Fibroblast of villous mesenchyme (primary cell): ENCODE data around the gene EML6. TPM values are rescaled to one million over a fixed set of nuclear protein-coding genes. Genes with fewer than 3 reads are reported as not detected.

ENCODE experiments used
- DNase-seq: peaks from one replicate; pipeline ENCODE4 v3.0.0-alpha.2; 2010; ENCODE audit warnings: low read depth
- H3K4me3 ChIP-seq: 2 replicates; pipeline ENCODE4 v1.5.1; 2011; ENCODE audit warnings: low read depth, mild to moderate bottlenecking, low read length
- total RNA-seq: library from RNA; depleted of rRNA; stranded (reverse); fragments of >200 nt; gene quantifications from 2 replicates; pipeline ENCODE4 v1.2.3, GENCODE V29; 2012
- TF ChIP-seq, protein P1 (sequence below): IDR thresholded peaks from 2 replicates; pipeline ENCODE4 v1.5.1; 2012; ENCODE audit warnings: low read depth, mild to moderate bottlenecking, low read length; ENCODE audit not compliant: insufficient read depth

The EML6 gene
- total RNA-seq, 1 donor: 1.3 TPM

DNA sequence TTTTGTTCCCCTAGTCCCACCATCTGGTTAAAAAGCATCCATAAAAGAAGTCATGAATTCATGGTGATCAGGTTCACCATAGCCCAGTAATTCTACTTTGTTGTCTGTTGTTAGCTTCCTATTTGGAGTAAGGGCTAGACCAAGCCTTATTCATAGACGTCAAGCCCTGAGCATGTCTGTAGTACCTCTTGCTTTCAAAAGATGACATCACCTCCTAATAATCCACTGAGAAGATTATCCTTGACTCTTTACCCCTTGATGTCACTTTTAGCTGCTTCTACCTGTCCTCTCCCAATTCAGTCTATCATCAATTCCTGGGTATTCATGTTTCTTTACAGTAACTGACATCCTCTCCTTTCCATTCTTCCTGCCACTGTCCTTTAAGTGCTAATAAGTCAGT is 90.1 kb downstream of the EML6 start:
- no peak overlapping the region for H3K4me3 ChIP-seq
- no peak for DNase-seq
- TF ChIP-seq, protein P1, sequence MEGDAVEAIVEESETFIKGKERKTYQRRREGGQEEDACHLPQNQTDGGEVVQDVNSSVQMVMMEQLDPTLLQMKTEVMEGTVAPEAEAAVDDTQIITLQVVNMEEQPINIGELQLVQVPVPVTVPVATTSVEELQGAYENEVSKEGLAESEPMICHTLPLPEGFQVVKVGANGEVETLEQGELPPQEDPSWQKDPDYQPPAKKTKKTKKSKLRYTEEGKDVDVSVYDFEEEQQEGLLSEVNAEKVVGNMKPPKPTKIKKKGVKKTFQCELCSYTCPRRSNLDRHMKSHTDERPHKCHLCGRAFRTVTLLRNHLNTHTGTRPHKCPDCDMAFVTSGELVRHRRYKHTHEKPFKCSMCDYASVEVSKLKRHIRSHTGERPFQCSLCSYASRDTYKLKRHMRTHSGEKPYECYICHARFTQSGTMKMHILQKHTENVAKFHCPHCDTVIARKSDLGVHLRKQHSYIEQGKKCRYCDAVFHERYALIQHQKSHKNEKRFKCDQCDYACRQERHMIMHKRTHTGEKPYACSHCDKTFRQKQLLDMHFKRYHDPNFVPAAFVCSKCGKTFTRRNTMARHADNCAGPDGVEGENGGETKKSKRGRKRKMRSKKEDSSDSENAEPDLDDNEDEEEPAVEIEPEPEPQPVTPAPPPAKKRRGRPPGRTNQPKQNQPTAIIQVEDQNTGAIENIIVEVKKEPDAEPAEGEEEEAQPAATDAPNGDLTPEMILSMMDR: no peak

DNA sequence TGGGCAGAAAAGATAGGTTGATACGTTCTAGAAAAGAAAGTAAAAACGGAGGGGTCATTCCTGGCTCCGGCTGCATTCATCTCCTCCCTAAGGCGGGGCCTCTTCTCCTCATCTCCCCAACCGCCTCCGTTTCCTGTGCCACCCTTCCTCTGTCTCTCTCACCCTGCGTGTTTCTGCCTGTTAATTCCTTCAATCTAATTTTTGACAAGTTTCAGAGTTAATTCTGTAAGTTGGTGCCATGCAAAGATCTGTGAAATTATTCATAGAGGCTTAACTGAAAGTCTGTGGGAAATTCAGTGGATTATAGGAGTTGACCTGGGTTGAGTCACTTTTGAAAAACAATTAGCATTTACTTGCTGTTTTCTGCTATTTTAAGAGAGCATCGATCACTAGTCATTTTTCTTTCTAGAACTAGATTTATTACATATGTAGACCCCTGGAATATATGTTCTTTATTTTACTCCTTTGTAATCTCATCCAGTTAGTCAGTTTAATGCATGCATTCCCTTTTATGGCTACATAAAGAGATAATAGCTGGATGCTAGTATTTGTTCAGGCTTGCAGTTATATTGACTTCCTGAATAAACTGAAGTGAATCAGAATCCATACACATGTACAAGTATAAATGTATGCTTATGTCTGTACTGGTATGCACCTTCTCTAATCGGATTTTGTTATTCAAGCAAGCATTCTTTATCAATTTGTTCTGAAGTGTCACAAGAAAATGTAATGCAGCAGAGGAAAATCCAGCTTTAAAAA is 91.1 kb downstream of the EML6 start:
- TF ChIP-seq, protein P1: no peak
- no peak overlapping the region for H3K4me3 ChIP-seq
- no peak for DNase-seq

DNA sequence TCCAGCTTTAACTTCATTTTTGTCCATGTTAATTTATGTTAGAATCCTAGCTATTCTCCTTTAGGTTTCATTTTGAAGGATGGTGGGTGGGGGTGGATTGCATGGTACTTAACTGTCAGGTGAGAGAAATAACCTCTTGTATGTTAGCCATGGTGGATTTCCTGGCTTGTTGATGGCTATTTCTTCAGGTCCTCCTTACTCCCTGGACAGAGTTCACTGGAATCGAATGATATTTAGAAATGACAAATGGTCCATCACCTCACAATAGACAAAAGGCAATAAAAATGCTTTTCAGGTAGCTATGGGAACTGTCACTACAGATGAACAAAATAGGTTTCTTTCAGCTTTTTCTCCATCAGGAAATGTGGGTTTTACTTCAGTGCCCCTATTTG is 91.7 kb downstream of the EML6 start:
- TF ChIP-seq, protein P1: no peak
- DNase-seq: no peak
- no peak overlapping the region for H3K4me3 ChIP-seq

DNA sequence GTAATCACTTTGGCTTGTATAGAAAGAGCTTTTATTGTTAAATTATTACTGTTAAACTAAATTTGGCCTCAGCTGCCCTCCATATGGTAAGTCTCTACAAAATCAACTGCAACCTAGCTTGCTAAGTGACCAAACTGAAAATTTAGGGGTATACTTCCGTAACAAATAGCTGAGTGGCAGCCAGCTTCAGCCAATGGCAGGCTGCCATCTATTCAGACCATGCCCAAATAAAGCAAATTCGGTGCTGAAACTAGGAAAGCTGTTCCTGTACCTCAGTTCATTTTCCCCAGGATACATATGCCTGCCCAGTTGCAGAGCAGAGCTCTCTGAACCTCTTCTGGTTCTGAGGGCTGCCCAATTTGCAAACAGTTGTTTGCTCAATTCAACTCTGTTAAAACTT is 94.8 kb downstream of the EML6 start:
- no peak for DNase-seq
- TF ChIP-seq, protein P1: no peak
- no peak overlapping the region for H3K4me3 ChIP-seq

DNA sequence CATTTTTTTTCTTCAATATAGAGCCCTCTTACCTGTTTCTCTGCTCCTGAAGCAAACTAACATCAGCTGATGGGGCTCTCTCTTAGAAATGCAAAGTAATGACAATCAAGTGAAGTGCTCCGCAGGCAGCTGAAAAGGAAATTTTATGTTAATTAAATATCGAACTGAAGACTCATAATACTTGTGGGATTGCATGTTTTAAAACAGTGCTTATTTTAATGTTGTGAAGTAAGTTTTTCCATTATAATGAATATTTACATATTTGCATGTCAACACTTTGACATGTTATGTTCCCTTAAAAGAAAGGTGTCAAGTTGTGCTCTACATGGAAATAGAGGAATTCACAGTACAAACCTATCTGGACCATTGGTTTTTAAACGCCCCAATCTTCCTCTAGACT is 97.1 kb downstream of the EML6 start:
- TF ChIP-seq, protein P1: no peak
- H3K4me3 ChIP-seq: no peak overlapping the region
- DNase-seq: no peak

DNA sequence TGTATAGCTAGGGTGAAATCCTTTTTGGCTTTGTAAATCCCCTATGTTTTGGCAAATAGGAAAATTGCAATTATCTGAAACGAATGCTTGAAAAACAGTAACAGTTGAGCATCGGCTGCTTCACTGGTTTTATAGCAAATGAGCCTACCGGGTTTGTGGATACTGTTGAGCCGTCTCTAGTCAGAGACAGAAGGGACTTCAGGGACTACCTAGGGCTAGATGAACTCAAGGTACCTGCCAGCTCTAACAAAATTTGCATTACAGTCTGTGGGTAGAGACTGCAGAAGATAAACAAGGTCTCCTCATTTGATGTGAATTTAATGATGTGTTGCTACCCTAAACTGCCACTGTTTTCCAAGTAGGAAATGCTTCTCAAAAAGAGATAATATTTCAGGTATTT is 101.1 kb downstream of the EML6 start:
- DNase-seq: no peak
- no peak overlapping the region for H3K4me3 ChIP-seq
- TF ChIP-seq, protein P1: no peak

DNA sequence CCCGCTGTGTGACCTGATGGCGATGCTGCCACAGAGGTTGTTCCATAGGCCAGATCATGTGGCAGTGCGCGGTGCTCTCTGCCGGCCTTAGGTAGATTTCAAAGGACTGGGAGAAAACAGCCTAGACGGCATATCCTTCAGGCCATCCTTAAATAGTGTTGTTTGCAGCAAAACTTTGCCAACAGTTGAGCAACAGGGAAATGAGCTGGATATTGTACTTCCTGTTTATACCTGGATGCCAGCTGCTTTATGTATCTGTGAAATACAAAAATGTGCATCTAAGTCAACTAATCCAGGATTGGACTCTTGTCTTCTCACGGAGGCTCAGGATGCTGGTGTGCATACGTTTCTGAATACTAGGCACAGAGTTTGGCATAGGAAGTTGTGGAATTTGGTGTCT is 107.1 kb downstream of the EML6 start:
- TF ChIP-seq, protein P1: no peak
- no peak overlapping the region for H3K4me3 ChIP-seq
- DNase-seq: no peak
